SU-DHL-6 (cell line): ENCODE results near the gene GPR142.

Experiments
- CTCF ChIP-seq: fragments of 200-600 bp; sonication (generic); IDR thresholded peaks from one replicate; pipeline ENCODE4 v1.5.1; 2017; ENCODE audit warnings: antibody characterized with exemption, mild to moderate bottlenecking, low read length, moderate library complexity; ENCODE audit not compliant: insufficient read depth, poor library complexity, severe bottlenecking
- EZH2phosphoT487 ChIP-seq: fragments of 200-600 bp; sonication (generic), shearing (Covaris generic); conservative IDR thresholded peaks from 2 replicates; pipeline ENCODE4 v1.6.1; 2018; ENCODE audit warnings: mild to moderate bottlenecking, antibody characterized with exemption, low read length, moderate library complexity, mixed read lengths

- no peak for TF ChIP-seq CTCF
- TF ChIP-seq EZH2phosphoT487: no peak
Measured at GRCh38 chr17:74417178-74418045, 50.1 kb downstream of the GPR142 start.
